Activated naive CD4-positive, alpha-beta T cell treated with anti-CD3 and anti-CD28 coated beads, Interleukin-2, amount 10 ng/mL, durations not matched to agents 7 days and 5 days (primary cell): ENCODE data around the gene POU3F3.

Source experiments
- CTCF ChIA-PET: fragments of 350-600 bp; sonication (Branson Sonifier 250); formaldehyde crosslinking; loops from one replicate; lab custom pipeline; 2021; ENCODE audit warnings: antibody characterized with exemption; lab: Charles Lee
- DNase-seq: peaks from one replicate; pipeline ENCODE4 v3.0.0-alpha.2; 2020
- H3K27ac Mint-ChIP-seq: one replicate; pipeline ENCODE4 v1.8.0; 2021; ENCODE audit warnings: mild to moderate bottlenecking, moderate library complexity, mixed read lengths
- H3K27me3 Mint-ChIP-seq: one replicate; pipeline ENCODE4 v1.8.0; 2021; ENCODE audit warnings: mild to moderate bottlenecking, mixed read lengths
- H3K36me3 Mint-ChIP-seq: one replicate; pipeline ENCODE4 v1.8.0; 2021; ENCODE audit warnings: mixed read lengths
- H3K4me1 Mint-ChIP-seq: one replicate; pipeline ENCODE4 v1.8.0; 2021; ENCODE audit warnings: mixed read lengths
- H3K4me3 Mint-ChIP-seq: one replicate; pipeline ENCODE4 v1.8.0; 2021; ENCODE audit warnings: mild to moderate bottlenecking, moderate library complexity, mixed read lengths
- H3K9me3 Mint-ChIP-seq: one replicate; pipeline ENCODE4 v1.8.0; 2021; ENCODE audit warnings: mixed read lengths

The POU3F3 gene

DNA sequence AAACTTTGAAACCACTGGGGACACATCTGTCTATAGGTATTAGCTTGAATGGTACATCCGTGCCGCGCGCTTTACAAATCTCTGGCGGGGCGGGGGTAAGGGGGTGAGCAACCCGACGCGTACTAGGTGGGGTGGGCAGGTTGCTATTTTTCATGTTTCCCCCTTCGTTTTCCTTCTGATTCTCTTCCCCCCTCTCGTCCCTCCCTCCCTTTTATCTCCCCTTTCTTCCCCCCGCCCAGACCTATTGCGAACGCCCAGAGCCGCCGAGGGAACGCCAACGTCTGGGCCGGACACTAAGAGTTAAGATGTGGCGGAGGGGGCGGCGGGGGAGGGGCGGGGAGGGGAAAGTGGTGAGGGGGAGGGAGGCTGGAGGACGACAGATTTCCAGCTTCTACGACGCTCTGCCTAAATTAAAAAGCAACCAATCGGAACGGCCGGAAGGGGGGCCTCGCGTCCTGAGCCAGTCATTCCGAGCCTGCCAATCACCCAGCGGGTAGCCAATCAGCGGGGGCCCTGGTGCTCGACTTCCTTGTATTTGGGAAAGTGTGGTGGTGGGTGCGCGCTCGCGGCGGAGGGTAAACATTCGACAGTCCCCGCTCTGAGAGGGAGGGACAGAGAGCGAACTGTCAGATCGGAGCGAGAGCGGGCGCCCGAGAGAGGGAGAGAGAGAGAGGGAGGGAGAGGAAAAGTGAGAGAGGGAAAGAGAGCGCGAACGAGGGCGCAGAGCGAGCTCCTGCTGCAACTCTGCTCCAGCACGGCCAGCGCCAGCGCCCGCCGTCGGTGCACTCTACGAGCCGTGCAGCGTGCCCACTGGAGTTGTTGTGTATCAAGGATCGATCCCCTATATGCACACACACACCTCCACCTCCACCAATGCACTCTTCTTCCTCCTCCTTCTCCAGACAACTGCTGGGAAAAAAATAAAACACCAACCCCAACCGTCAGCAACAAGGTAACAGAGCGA, at the start of gene POU3F3:
Gene POU3F3, plus strand, starts transcription at position 582 of the 964 bp plus-strand sequence. CDS start 1,396 bp downstream, outside the sequence.
- CTCF ChIA-PET: no interaction called here
- Mint-ChIP-seq H3K4me1 (peaks cover 34% of the 10 kb centered on the region), H3K4me3 (peak within 1 kb of the TSS; percentile 66), H3K9me3 (no peaks in the 10 kb centered on the region), H3K36me3 (peaks cover 7% of the 10 kb centered on the region), H3K27me3 (peaks cover 88% of the 10 kb centered on the region), H3K27ac (peak within 1 kb of the TSS; percentile 88)
- peak; percentile 46 for DNase-seq

DNA sequence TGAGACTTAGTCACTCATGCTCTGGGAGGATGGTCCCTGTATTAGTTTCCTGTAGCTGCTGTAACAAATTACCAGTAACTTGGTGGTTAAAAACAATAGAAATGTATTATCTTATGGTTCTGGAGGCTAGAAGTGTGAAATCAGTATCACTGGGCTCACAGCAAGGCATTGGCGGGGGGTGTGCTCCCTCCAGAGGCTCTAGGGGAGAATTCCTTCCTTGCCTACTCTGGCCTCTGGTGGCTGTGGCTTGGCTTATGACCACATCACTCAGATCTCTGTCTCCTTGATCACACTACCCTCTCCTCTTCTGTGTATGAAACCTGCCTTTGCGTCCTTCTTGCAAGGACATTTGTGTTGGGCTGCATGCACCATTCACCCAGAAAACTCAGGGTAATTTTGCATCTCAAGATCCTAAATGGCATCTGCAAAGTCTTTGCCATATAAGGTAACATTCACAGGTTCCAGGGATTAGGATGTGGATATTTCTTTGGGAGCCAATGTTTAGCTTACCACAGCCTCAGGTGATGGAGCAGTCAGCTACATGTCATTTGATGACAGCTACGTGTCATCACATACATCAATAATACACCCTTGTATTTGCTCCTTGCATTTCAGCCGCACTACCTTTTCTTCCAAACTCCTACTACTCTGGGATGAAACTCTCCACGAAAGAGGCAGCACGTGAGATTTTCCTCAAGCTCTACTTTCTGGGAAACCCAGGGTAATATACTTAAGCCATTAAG, 49.6 kb upstream of the POU3F3 start:
- Mint-ChIP-seq H3K4me1 (no peaks in the 10 kb centered on the region), H3K27me3 (no peaks in the 10 kb centered on the region), H3K36me3 (no peaks in the 10 kb centered on the region), H3K27ac (no peak overlapping the region), H3K4me3 (no peak overlapping the region), H3K9me3 (peaks cover 3% of the 10 kb centered on the region)
- no peak for DNase-seq
- CTCF ChIA-PET: no interaction called here

DNA sequence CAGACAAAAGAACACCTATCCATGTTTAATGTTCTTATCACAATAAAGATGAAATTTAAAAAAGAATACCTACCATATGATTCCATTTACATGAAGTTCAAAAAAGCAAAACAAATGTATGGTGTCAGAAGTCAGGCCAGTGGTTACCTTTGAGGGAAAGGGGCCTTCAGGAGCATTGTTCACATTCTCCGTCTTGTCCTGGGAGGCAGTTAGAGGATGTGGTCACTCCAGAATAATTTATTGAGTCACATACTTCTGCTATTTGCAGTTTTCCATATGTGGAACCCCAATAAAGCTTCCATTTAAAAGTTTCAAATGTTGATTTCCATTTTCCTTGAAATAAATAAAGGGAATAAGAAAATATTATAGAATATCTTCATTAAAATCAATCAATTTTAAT, 41.6 kb upstream of the POU3F3 start:
- DNase-seq: no peak

DNA sequence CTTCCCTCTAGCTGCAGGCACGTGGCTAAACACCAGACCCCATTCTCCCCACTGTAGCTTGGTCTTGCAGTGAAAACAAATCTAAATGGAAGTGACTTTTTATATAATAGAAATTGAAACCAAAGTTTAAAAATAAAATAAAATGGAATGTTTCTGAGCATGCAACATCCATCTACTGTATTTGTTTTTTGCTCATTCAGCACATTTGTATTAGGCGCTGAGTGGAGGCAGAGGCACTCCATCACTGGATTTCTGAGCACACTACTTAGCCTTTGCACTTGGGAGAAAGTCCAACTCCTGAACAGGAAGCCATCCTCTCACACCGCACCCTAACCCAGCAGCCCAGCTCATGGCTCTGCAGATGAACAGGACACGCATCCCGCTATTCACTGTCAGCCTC, 37.8 kb upstream of the POU3F3 start:
- CTCF ChIA-PET: no interaction called here
- Mint-ChIP-seq H3K9me3 (peaks cover 2% of the 10 kb centered on the region), H3K4me3 (no peak overlapping the region), H3K27me3 (peaks cover 5% of the 10 kb centered on the region), H3K27ac (no peak overlapping the region), H3K4me1 (no peaks in the 10 kb centered on the region), H3K36me3 (no peaks in the 10 kb centered on the region)
- DNase-seq: no peak

More for the DNA sequence above, 41.6 kb upstream of the POU3F3 start:
- no peak overlapping the region for H3K4me3 Mint-ChIP-seq
- H3K36me3 Mint-ChIP-seq: no peaks in the 10 kb centered on the region
- CTCF ChIA-PET: no interaction called here
- H3K27ac Mint-ChIP-seq: no peak overlapping the region
- peaks cover 6% of the 10 kb centered on the region for H3K9me3 Mint-ChIP-seq
- H3K27me3 Mint-ChIP-seq: no peaks in the 10 kb centered on the region
- H3K4me1 Mint-ChIP-seq: no peaks in the 10 kb centered on the region

DNA sequence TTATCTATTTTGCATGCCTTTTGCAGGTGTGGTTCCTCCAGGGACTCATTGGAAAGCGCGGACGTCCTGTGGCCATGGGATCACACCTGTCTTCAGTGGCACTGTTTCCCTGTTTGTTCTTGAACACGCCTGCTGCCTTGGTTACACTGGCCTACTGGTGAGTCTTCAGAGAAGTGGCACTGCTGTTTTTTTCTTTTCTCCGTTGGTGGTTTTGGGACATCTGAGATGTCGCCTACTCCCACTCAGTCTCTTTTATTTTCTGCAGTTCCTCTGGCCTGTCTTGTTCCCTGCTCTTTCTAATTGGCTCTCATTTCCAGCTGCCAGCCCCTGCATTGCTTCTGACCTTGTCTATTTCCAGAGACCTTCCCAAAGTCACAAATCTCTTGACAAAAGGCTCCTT, 35.7 kb upstream of the POU3F3 start:
- Mint-ChIP-seq H3K36me3 (no peaks in the 10 kb centered on the region), H3K4me1 (no peaks in the 10 kb centered on the region), H3K9me3 (no peaks in the 10 kb centered on the region), H3K27me3 (peaks cover 5% of the 10 kb centered on the region), H3K4me3 (no peak overlapping the region), H3K27ac (no peak overlapping the region)
- CTCF ChIA-PET: no interaction called here
- no peak for DNase-seq

DNA sequence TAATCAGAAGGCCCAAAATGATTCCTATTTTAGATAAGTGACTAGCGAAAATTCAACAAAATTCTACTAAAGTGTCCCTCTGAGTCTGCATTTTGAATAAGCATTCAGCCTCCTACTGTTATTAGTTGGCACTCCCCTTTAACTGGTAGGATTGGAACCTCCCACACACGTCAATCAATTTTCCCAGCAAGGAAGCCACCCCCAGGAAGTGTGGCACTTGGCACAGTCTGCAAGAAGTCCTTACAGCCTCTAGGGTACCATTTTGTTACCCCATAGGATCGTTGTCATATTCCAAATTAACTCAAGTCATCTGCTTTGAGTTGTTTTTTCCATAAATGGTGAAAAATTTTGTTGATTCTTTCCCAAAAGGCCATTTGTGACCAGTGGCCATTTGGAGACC, 33.8 kb upstream of the POU3F3 start:
- Mint-ChIP-seq H3K9me3 (peaks cover 7% of the 10 kb centered on the region), H3K27ac (no peak overlapping the region), H3K4me1 (no peaks in the 10 kb centered on the region), H3K27me3 (peaks cover 5% of the 10 kb centered on the region), H3K36me3 (peaks cover 1% of the 10 kb centered on the region), H3K4me3 (no peak overlapping the region)
- no peak for DNase-seq
- CTCF ChIA-PET: no interaction called here

DNA sequence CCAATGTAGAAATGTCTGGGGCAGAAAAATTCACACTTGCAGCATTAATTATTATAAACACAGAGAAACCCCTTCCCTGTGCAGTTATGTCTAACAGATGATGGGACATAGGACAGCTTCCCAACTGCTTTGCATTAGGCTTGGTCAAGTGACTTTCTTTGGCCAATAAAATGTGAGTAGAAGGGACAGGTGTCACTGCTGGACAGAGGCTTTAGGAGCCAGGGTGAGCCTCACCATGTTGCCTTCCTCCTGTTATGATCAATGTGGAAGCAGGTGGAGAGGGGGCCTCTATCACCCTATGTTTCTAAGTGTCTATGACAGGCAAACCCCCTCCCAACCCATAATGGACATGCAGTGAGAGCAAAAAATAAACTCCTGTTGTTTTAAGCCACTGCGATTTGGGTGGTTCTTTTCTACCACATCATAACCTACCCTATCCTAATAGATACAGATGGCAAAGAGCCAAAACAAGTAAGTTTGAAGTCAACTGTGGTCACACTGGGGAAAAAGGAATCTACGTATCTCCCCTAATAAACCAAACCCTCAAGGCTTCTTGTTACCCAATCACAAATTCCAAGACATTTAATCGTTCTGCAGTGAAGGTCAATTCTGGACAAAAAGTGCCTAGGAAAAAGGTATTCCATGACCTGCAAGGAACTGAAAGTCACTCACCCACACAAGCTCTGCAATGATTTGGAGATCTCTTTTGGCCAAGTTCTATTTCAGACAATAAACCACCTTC, 28.6 kb upstream of the POU3F3 start:
- Mint-ChIP-seq H3K4me3 (no peak overlapping the region), H3K9me3 (peaks cover 7% of the 10 kb centered on the region), H3K27me3 (no peaks in the 10 kb centered on the region), H3K36me3 (peaks cover 1% of the 10 kb centered on the region), H3K4me1 (no peaks in the 10 kb centered on the region), H3K27ac (no peak overlapping the region)
- no peak for DNase-seq
- CTCF ChIA-PET: no interaction called here

DNA sequence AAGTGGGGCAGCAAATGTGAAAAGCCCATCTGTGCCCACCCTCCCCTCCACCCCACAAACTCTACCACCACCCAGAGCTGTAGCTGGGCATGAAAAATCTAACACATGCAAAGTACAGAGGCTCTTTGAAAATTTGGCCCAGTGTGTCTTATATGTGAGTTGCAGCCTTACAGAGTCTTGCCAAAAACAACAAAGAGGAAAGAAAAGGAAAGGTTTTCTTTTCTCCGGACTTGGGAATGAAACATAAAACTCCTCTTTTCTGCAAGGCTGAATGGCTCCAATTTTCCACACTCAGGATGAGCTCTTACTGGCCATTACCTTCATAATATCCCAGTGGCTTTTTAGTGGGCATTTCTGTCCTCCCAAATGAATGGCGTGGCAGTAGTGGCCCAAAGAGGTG, 27.9 kb upstream of the POU3F3 start:
- DNase-seq: no peak
- no peak overlapping the region for H3K27ac Mint-ChIP-seq
- no peaks in the 10 kb centered on the region for H3K27me3 Mint-ChIP-seq
- no peak overlapping the region for H3K4me3 Mint-ChIP-seq
- peaks cover 7% of the 10 kb centered on the region for H3K9me3 Mint-ChIP-seq
- CTCF ChIA-PET: no interaction called here
- H3K36me3 Mint-ChIP-seq: peaks cover 1% of the 10 kb centered on the region
- no peaks in the 10 kb centered on the region for H3K4me1 Mint-ChIP-seq

DNA sequence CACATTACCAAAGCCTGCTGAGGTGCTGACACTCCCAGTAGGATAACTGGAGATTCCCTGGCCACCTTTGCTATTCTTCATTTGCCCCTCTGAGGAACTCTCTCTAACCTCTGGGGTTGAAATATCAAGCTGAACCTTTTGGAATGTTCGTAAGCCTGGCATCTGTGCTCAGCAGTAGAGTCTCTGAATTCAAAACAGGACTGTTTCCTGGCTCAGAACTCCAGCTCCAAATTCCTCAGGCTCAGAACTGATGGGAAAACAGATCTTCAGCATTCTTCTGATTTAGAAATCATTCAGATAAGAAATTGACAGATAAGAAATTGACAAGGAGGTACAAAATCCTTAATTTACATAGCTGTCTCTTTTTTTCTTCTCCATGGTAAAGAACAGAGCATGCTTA, 22.2 kb upstream of the POU3F3 start:
- CTCF ChIA-PET: no interaction called here
- Mint-ChIP-seq H3K36me3 (no peaks in the 10 kb centered on the region), H3K4me3 (no peak overlapping the region), H3K4me1 (no peaks in the 10 kb centered on the region), H3K27ac (no peak overlapping the region), H3K27me3 (peaks cover 11% of the 10 kb centered on the region), H3K9me3 (no peaks in the 10 kb centered on the region)
- DNase-seq: no peak

DNA sequence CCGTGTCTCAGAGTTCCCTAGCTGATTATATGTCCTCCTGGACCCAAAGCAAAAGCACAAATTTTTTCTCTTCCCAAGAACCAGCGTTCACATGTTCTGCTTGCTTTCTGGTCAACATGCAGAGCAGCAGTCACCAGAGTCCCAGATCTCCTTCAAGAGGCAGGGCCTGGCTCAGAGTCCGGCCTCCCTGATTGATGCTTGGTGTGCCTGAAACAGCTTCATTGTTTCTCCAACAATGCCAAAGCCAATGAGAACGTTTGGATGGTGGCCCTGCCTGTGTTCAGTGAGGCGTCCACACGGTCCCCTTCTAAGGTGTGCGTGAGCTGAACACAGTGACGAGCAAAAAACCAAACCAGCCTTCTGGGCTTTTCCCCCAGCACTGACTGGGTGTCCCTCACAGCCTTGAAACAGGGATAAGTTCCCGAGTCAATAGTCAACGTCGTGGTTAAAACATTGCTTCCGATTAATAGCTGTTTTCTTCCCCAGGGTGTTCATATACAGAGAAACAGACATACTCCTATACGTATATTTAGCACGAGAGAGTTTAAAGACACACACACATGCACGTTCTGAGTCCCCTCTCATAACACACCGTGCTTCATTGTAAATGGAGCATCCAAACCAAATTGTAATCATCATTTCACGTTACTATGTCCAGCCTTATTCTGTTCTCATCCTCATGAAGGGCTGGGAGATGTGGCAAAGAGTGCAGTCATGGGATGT, 19.3 kb upstream of the POU3F3 start:
- Mint-ChIP-seq H3K27ac (no peak overlapping the region), H3K9me3 (no peaks in the 10 kb centered on the region), H3K27me3 (peaks cover 18% of the 10 kb centered on the region), H3K4me3 (no peak overlapping the region), H3K4me1 (no peaks in the 10 kb centered on the region), H3K36me3 (no peaks in the 10 kb centered on the region)
- no peak for DNase-seq
- CTCF ChIA-PET: no interaction called here

DNA sequence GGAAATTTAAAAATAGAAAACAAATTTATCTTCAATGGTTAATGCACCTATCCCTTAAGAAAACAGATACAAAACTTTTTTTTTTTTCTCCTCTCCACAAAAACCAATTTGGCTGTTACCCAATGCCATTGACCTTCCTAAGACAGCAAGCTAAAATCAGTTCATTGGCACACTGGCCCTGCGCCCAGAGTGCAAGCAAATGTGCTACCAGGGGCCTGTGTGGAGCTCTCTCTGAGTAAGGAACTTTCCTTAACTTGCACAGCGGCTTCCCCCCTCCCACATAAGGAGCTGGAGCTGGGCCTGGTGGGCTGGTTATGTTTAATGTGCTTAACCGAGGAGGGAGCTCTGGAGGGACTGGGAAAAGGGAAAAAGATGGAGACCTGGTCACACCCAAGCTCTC, 17.6 kb upstream of the POU3F3 start:
- Mint-ChIP-seq H3K4me1 (no peaks in the 10 kb centered on the region), H3K27me3 (peaks cover 18% of the 10 kb centered on the region), H3K27ac (no peak overlapping the region), H3K36me3 (no peaks in the 10 kb centered on the region), H3K4me3 (no peak overlapping the region), H3K9me3 (no peaks in the 10 kb centered on the region)
- CTCF ChIA-PET: no interaction called here
- no peak for DNase-seq

DNA sequence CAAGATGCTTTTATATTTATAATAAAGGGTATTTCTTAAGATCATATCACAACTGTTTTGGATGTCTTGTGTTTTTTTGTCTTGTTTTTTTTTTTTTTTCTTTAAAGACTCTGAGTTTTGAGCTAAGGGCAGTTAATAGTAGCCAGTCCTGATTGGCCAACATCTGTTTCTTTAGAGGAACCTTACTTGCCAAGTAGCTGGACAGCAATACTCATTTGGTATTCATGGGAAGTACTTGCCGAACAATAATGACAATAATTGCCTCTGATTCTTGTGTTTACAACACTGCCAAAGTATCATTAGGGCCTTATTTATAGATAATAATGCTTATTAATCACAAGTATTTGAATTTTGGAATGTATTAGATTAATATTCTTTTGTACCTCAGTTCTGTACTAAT, 17.1 kb upstream of the POU3F3 start:
- CTCF ChIA-PET: no interaction called here
- Mint-ChIP-seq H3K4me1 (no peaks in the 10 kb centered on the region), H3K27me3 (peaks cover 19% of the 10 kb centered on the region), H3K4me3 (no peak overlapping the region), H3K27ac (no peak overlapping the region), H3K36me3 (no peaks in the 10 kb centered on the region), H3K9me3 (no peaks in the 10 kb centered on the region)
- no peak for DNase-seq

DNA sequence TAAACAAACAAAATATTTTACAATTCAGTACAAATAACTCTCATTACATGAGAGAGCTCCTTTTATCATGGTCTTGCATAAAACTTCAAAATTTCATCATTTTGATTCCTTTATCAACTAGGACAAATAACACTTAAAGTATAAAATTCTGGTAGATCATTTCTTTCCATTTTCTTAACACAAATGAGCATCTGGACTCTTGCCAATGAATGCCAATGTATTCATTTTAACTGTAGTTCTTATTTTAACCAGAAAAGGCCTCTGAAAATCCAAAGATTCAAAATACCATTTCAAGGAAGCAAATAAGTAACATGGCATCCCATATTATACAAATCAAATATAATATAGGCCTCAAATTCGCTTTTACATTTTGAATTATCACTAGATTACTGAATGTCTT, 13.8 kb upstream of the POU3F3 start:
- no peaks in the 10 kb centered on the region for H3K9me3 Mint-ChIP-seq
- peaks cover 47% of the 10 kb centered on the region for H3K27me3 Mint-ChIP-seq
- H3K36me3 Mint-ChIP-seq: peaks cover 3% of the 10 kb centered on the region
- CTCF ChIA-PET: interaction anchor here (2.5 kb wide), 1 partner anchor 9 kb away, joined by 10 read pairs; no protein-coding TSS in a partner anchor
- no peak for DNase-seq
- peaks cover 4% of the 10 kb centered on the region for H3K4me1 Mint-ChIP-seq
- H3K4me3 Mint-ChIP-seq: no peak overlapping the region
- no peak overlapping the region for H3K27ac Mint-ChIP-seq
